Right lobe of liver (tissue), 6 donors: ENCODE data around the gene SLX4IP. TPM values are rescaled to one million over a fixed set of nuclear protein-coding genes. Genes with fewer than 3 reads are reported as not detected.

ENCODE experiments used
- ATAC-seq, 4 donors: fragments of 200-7000 bp; cut with Tn5 transposase; one replicate each; pipeline ENCODE4 v1.9.1; 2020; ENCODE audit warnings: mild to moderate bottlenecking in 4 of 4, moderate library complexity in 4 of 4
- DNase-seq, 3 donors: peaks; one replicate each; pipeline ENCODE4 v3.0.0-alpha.2; 2020
- H3K27ac ChIP-seq, 3 donors: fragments of 200-600 bp; one replicate each; pipeline ENCODE4 v1.8.0; 2022
- H3K27me3 ChIP-seq, 2 donors: fragments of 200-600 bp; one replicate each; pipeline ENCODE4 v1.8.0; 2022
- H3K36me3 ChIP-seq, 4 donors: fragments of 200-600 bp; sonication (generic) in 1 of 4; one replicate each; pipeline versions ENCODE4 v1.5.1 to v1.8.0; 2017 to 2022; ENCODE audit warnings: control low read depth in 1 of 4
- H3K4me1 ChIP-seq, 4 donors: fragments of 200-600 bp; sonication (generic) in 1 of 4; one replicate each; pipeline versions ENCODE4 v1.5.1 to v1.8.0; 2017 to 2022; ENCODE audit warnings: control low read depth in 1 of 4
- H3K4me3 ChIP-seq, 3 donors: fragments of 200-600 bp; one replicate each; pipeline ENCODE4 v1.8.0; 2022
- H3K9me3 ChIP-seq, 4 donors: fragments of 200-600 bp; sonication (generic) in 1 of 4; one replicate each; pipeline versions ENCODE4 v1.5.1 to v1.8.0; 2017 to 2022; ENCODE audit warnings: control low read depth in 1 of 4
- POLR2A ChIP-seq: fragments of 450-650 bp; IDR thresholded peaks from one replicate; pipeline ENCODE4 v1.6.1; 2017; ENCODE audit warnings: antibody characterized with exemption, mild to moderate bottlenecking
- WGBS: methylation state at CpG from one replicate; pipeline ENCODE4 v1.1.6; 2018; ENCODE audit warnings: low coverage, low lambda C conversion rate; ENCODE audit not compliant: insufficient coverage; ENCODE audit errors: missing lambda C conversion rate; 5-methylcytosine and 5-hydroxymethylcytosine counted together
- intact Hi-C, 2 donors: fragments of 100-400 bp; cut with DNase I; formaldehyde crosslinking; loops; one replicate each; pipeline versions ENCODE4 v1.11.2 to v1.14.1; 2022
- total RNA-seq, 6 experiments: library from RNA; depleted of rRNA in 2 of 6; stranded (reverse); fragments of >200 nt in 2 of 6; fragmentation: NEBNext Ultra II Directional in 3 of 6; extraction: Animal tissue kit (Norgen Biotek cat#: 25700) in 3 of 6; gene quantifications; one replicate each; pipeline versions ENCODE4 v1.1.0 to v1.2.4, GENCODE V29; 2016 to 2023
- TF ChIP-seq, protein P1 (sequence below), 4 donors: fragments of 200-600 bp in 3 of 4; fragments of 450-650 bp in 1 of 4; IDR thresholded peaks; one replicate each; pipeline versions ENCODE4 v1.5.1 to v1.8.0; 2016 to 2022; ENCODE audit warnings: antibody characterized with exemption in 4 of 4, mild to moderate bottlenecking in 2 of 4
- donor health status: DM: no; HTN: yes; CAD: no.
- donor health status: DM: no; HTN: no; CAD: no.
- donor health status: DM: no; HTN: no; CAD: no.
- donor health status: DM: no; HTN: yes; CAD: no.
- donor health status: DM: no; HTN: yes; CAD: no.

SLX4IP gene
- total RNA-seq, 6 experiments from 2014 or later: 2.0 to 4.0 (median 3.5) TPM

DNA sequence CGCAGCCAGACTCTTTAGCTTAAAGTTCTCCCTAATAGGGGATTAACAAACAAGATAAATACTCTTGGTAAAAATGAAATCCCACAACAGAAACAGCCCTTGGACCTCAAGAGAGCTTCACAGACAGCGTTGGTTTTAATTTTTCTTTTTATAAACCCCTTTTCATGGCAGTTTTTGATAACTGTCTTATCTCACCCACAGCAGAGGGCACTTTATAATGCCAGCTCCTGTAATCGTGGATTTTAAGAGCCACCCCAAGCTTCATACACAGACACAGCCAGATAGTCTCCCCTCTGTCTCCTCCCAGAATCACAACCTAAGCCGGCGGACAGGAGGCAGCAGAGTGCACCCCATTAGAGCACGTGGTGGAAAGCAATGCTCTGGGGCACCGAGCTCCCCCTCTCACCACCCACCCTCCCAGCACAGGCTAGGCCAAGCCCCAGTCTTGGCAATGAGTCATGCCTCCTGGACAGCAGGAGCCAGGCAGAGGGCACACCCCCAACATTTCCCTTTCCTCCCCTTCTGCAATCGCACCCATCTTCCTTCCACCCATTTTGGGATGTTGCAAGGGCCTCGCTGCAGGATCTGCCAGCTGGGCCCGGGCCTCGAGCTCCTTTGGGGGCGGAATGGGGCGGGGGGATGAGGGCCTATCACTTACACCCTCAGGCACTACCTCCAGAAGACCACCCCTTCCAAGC, 236.3 kb downstream of the SLX4IP start:
- DNase-seq (peak; percentile 62 to 72 (median 67)), ATAC-seq (peak; percentile 3 to 17 (median 9))
- no peak for TF ChIP-seq POLR2A
- TF ChIP-seq, protein P1, sequence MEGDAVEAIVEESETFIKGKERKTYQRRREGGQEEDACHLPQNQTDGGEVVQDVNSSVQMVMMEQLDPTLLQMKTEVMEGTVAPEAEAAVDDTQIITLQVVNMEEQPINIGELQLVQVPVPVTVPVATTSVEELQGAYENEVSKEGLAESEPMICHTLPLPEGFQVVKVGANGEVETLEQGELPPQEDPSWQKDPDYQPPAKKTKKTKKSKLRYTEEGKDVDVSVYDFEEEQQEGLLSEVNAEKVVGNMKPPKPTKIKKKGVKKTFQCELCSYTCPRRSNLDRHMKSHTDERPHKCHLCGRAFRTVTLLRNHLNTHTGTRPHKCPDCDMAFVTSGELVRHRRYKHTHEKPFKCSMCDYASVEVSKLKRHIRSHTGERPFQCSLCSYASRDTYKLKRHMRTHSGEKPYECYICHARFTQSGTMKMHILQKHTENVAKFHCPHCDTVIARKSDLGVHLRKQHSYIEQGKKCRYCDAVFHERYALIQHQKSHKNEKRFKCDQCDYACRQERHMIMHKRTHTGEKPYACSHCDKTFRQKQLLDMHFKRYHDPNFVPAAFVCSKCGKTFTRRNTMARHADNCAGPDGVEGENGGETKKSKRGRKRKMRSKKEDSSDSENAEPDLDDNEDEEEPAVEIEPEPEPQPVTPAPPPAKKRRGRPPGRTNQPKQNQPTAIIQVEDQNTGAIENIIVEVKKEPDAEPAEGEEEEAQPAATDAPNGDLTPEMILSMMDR (IDR thresholded peaks at IDR 0.05): peak; percentile 18 to 34 (median 32)
- Histone ChIP-seq H3K36me3 (no peaks in the 10 kb centered on the region), H3K27ac (peak overlapping the region; percentile 74 to 96 (median 86)), H3K4me1 (no peaks in the 10 kb centered on the region), H3K9me3 (no peaks in the 10 kb centered on the region), H3K27me3 (no peaks in the 10 kb centered on the region), H3K4me3 (peak overlapping the region; percentile 69 to 83 (median 74))
- WGBS: 19% methylated on average over 7 of the region's 13 CpGs
- intact Hi-C loops: no loop called here

DNA sequence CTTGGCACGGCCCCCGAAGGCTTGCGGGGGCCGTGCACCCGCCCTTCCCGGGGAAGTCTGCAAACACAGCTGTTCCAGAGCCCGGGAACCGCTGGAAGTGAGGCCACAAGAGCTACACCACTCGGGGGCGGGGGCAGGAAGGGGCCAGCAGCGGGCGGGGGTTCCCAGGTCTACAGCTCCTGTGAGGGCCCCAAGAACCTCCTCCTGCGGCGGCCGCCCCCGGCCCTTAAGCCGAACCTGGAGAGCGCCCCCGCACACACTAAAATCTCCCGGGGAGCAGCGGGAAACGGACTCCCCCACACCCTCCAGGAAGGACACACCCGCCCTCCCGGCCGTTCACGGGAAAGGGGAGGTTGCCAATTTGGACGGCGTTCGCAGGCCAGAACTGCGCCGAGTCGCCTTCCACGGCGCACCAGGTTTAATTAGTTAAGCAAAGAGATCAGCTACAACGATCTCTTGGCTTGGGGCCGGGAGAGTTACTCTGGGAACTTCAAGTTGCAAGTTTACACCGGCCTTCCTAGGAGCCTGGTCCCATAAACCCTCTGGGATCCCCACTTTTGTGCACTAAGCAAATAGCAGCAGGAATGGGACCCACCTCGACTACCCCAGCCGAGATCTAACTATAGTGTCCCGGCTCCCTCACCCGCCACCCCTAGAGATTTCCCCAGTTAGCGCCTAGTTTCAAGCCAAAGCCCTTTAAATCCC, 237.0 kb downstream of the SLX4IP start:
- peak in 2 of 3 donors; percentile 66 to 67 for DNase-seq
- no peak for TF ChIP-seq POLR2A
- TF ChIP-seq, protein P1 (IDR thresholded peaks at IDR 0.05): no peak
- peak; percentile 6 to 32 (median 20) for ATAC-seq
- intact Hi-C loops: no loop called here
- Histone ChIP-seq H3K27ac (peak overlapping the region; percentile 74 to 96 (median 86)), H3K4me1 (no peaks in the 10 kb centered on the region), H3K27me3 (no peaks in the 10 kb centered on the region), H3K9me3 (no peaks in the 10 kb centered on the region), H3K36me3 (no peaks in the 10 kb centered on the region), H3K4me3 (peak overlapping the region; percentile 69 to 83 (median 74))
- 0% methylated on average over 2 of the region's 42 CpGs for WGBS

- H3K4me3 ChIP-seq: peak overlapping the region; percentile 69 to 83 (median 74)
- H3K9me3 ChIP-seq: no peaks in the 10 kb centered on the region
- 0% methylated on average over 19 of the region's 47 CpGs for WGBS
- DNase-seq (peak; percentile 68 to 81 (median 76)), ATAC-seq (peak; percentile 24 to 55 (median 30))
- no peaks in the 10 kb centered on the region for H3K4me1 ChIP-seq
- intact Hi-C loops: no loop called here
- H3K27me3 ChIP-seq: no peaks in the 10 kb centered on the region
- H3K36me3 ChIP-seq: no peaks in the 10 kb centered on the region
- TF ChIP-seq POLR2A: no peak
- TF ChIP-seq, protein P1 (IDR thresholded peaks at IDR 0.05): no peak
- peak overlapping the region; percentile 74 to 96 (median 86) for H3K27ac ChIP-seq
Observed at GRCh38 chr20:10672624-10673127, 237.6 kb downstream of the SLX4IP start.

GRCh38 chr20:10673176-10673841, 238.2 kb downstream of the SLX4IP start:
- DNase-seq (peak; percentile 53 to 63 (median 55)), ATAC-seq (peak; percentile 10 to 40 (median 31))
- Histone ChIP-seq H3K27me3 (no peaks in the 10 kb centered on the region), H3K36me3 (no peaks in the 10 kb centered on the region), H3K4me1 (no peaks in the 10 kb centered on the region), H3K27ac (peak overlapping the region; percentile 74 to 96 (median 86)), H3K9me3 (no peaks in the 10 kb centered on the region), H3K4me3 (peak overlapping the region; percentile 69 to 83 (median 74))
- TF ChIP-seq, protein P1 (IDR thresholded peaks at IDR 0.05): no peak
- TF ChIP-seq POLR2A: no peak
- 2% methylated on average over 19 of the region's 73 CpGs for WGBS
- intact Hi-C loops: no loop called here
